22Rv1 (cell line): ENCODE results near the gene MYL4.
"Not testable (repeated sequence)": the region's sequence is repeated elsewhere in the genome, so short reads cannot be mapped to it uniquely, and the experiment has no call there.

Experiments
- ZFX ChIP-seq: fragments of 450-650 bp; IDR thresholded peaks from 2 replicates; pipeline ENCODE4 v1.6.1; 2017; ENCODE audit warnings: antibody characterized with exemption, borderline replicate concordance
- TF ChIP-seq, protein P1 (sequence below): fragments of 450-650 bp; IDR thresholded peaks from 2 replicates; pipeline ENCODE4 v1.5.1; 2017; ENCODE audit warnings: mild to moderate bottlenecking

DNA sequence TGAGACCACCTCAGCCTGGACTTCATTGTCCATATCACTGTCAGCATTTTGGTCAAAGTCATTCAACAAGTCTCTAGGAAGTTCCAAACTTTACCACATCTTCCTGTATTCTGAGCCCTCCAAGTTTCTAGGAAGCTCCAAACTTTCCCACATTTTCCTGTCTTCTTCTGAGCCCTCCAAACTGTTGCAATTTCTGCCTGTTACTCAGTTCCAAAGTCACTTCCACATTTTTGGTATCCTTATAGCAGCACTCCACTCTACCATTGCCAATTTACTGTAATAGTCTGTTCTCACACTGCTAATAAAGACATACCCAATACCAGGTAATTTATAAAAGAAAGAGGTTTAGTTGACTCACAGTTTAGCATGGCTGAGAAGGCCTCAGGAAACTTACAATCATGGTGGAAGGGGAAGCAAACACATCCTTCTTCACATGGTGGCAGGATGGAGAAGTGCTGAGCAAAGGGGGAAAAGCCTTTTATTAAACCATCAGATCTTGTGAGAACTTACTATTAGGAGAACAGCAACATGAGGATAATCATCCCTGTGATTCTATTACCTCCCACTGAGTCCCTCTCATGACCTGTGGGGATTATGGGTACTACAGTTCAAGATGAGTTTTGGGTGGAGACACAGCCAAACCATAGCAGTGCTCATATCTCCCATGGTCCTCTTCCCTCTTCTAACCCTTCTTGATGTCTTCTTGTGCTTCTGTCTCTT is 60.6 kb downstream of the MYL4 start:
- TF ChIP-seq, protein P1, sequence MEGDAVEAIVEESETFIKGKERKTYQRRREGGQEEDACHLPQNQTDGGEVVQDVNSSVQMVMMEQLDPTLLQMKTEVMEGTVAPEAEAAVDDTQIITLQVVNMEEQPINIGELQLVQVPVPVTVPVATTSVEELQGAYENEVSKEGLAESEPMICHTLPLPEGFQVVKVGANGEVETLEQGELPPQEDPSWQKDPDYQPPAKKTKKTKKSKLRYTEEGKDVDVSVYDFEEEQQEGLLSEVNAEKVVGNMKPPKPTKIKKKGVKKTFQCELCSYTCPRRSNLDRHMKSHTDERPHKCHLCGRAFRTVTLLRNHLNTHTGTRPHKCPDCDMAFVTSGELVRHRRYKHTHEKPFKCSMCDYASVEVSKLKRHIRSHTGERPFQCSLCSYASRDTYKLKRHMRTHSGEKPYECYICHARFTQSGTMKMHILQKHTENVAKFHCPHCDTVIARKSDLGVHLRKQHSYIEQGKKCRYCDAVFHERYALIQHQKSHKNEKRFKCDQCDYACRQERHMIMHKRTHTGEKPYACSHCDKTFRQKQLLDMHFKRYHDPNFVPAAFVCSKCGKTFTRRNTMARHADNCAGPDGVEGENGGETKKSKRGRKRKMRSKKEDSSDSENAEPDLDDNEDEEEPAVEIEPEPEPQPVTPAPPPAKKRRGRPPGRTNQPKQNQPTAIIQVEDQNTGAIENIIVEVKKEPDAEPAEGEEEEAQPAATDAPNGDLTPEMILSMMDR = not testable (repeated sequence)
- not testable (repeated sequence) for TF ChIP-seq ZFX
